ENCODE data around the gene ZMYND11. TPM values are rescaled to one million over a fixed set of nuclear protein-coding genes. Genes with fewer than 3 reads are reported as not detected.

The ZMYND11 gene
- total and polyA plus RNA-seq, 2 of the 13 experiments (the other 11 are each of a cell fraction or from before 2014, with no cell fraction given): 17.5 to 38.7 TPM

DNA sequence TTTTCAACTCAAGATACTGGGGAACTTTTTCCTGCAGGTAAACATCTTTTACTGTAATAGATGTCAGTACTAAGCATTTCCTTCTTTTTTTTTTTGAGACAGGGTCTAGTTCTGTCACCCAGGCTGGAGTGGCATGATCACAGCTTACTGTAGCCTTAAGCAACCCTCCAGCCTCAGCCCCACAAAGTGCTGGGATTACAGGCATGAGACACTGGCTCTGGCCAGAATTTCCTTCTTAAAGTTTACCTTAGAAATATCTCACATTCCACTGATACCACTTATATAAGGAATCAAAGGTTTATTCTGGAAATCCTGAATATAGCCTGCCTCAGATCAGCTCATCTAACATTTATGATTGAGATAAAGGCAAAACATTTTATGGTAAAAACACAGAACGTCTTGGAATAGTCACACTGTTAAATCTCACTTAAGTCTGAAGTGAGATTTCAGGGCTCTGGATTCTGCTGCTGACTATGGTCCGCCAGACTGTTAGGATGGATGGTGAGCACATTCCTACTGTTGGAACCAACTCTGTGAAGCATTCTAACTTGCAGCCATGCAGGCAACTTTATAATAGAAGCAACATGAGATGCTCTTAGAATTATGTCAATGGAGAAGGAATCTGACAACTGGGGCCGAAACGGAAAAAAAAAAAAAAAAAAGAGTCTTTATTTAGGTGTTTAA is 151.9 kb downstream of the ZMYND11 start (continued):
- TF ChIP-seq, protein P1, sequence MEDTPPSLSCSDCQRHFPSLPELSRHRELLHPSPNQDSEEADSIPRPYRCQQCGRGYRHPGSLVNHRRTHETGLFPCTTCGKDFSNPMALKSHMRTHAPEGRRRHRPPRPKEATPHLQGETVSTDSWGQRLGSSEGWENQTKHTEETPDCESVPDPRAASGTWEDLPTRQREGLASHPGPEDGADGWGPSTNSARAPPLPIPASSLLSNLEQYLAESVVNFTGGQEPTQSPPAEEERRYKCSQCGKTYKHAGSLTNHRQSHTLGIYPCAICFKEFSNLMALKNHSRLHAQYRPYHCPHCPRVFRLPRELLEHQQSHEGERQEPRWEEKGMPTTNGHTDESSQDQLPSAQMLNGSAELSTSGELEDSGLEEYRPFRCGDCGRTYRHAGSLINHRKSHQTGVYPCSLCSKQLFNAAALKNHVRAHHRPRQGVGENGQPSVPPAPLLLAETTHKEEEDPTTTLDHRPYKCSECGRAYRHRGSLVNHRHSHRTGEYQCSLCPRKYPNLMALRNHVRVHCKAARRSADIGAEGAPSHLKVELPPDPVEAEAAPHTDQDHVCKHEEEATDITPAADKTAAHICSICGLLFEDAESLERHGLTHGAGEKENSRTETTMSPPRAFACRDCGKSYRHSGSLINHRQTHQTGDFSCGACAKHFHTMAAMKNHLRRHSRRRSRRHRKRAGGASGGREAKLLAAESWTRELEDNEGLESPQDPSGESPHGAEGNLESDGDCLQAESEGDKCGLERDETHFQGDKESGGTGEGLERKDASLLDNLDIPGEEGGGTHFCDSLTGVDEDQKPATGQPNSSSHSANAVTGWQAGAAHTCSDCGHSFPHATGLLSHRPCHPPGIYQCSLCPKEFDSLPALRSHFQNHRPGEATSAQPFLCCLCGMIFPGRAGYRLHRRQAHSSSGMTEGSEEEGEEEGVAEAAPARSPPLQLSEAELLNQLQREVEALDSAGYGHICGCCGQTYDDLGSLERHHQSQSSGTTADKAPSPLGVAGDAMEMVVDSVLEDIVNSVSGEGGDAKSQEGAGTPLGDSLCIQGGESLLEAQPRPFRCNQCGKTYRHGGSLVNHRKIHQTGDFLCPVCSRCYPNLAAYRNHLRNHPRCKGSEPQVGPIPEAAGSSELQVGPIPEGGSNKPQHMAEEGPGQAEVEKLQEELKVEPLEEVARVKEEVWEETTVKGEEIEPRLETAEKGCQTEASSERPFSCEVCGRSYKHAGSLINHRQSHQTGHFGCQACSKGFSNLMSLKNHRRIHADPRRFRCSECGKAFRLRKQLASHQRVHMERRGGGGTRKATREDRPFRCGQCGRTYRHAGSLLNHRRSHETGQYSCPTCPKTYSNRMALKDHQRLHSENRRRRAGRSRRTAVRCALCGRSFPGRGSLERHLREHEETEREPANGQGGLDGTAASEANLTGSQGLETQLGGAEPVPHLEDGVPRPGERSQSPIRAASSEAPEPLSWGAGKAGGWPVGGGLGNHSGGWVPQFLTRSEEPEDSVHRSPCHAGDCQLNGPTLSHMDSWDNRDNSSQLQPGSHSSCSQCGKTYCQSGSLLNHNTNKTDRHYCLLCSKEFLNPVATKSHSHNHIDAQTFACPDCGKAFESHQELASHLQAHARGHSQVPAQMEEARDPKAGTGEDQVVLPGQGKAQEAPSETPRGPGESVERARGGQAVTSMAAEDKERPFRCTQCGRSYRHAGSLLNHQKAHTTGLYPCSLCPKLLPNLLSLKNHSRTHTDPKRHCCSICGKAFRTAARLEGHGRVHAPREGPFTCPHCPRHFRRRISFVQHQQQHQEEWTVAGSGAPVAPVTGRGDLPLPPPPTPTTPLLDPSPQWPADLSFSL (CRISPR knock-in tag; IDR thresholded peaks at IDR 0.05): no peak
- TF ChIP-seq CBX5 (CRISPR knock-in tag; IDR thresholded peaks at IDR 0.05; ENCODE audit: borderline replicate concordance) (no peak), KDM4B (CRISPR knock-in tag; IDR thresholded peaks at IDR 0.05) (no peak), REPIN1 (CRISPR knock-in tag; IDR thresholded peaks at IDR 0.05; ENCODE audit: borderline replicate concordance, low read depth) (no peak), ZKSCAN5 (CRISPR knock-in tag; IDR thresholded peaks at IDR 0.05) (no peak), TEAD3 (CRISPR knock-in tag; optimal IDR thresholded peaks at IDR 0.05; ENCODE audit: borderline replicate concordance) (no peak), PPARG (CRISPR knock-in tag; conservative IDR thresholded peaks at IDR 0.05) (no peak), NFIB (CRISPR knock-in tag; IDR thresholded peaks at IDR 0.05; ENCODE audit: borderline replicate concordance) (no peak), ZNF326 (CRISPR knock-in tag; IDR thresholded peaks at IDR 0.05; ENCODE audit: borderline replicate concordance) (no peak), MAZ (IDR thresholded peaks at IDR 0.05; ENCODE audit: borderline replicate concordance, low read depth, low read length) (no peak), MAZ (CRISPR knock-in tag; IDR thresholded peaks at IDR 0.05; ENCODE audit: low read depth) (no peak)
- TF ChIP-seq, protein P2, sequence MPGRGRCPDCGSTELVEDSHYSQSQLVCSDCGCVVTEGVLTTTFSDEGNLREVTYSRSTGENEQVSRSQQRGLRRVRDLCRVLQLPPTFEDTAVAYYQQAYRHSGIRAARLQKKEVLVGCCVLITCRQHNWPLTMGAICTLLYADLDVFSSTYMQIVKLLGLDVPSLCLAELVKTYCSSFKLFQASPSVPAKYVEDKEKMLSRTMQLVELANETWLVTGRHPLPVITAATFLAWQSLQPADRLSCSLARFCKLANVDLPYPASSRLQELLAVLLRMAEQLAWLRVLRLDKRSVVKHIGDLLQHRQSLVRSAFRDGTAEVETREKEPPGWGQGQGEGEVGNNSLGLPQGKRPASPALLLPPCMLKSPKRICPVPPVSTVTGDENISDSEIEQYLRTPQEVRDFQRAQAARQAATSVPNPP (CRISPR knock-in tag; IDR thresholded peaks at IDR 0.05): no peak

All from HepG2 (cell line).